Suppressor macrophage treated with lipopolysaccharide for 1 hour (primary cell): ENCODE results near the gene PYCR2.
"Not testable (repeated sequence)": the region's sequence is repeated elsewhere in the genome, so short reads cannot be mapped to it uniquely, and the experiment has no call there.

ENCODE experiments used
- DNase-seq, 3 donors: peaks; one replicate each; pipeline ENCODE4 v3.0.0-alpha.2; 2020 to 2022

Gene PYCR2

GRCh38 chr1:225923692-225924555, at the start of gene PYCR2:
TSS of gene PYCR2 (minus strand) at chr1:225924250. CDS start at chr1:225924110, 140 bp downstream.
- DNase-seq: peak; percentile 97 to 99 (median 99)

GRCh38 chr1:225973158-225973557, 49.1 kb upstream of the PYCR2 start:
- no peak for DNase-seq

GRCh38 chr1:225972344-225973152, 48.5 kb upstream of the PYCR2 start:
- DNase-seq: no peak

GRCh38 chr1:225970592-225971157, 46.6 kb upstream of the PYCR2 start:
- DNase-seq: not testable (repeated sequence)

- not testable (repeated sequence) for DNase-seq
Observed at GRCh38 chr1:225969751-225970150, 45.7 kb upstream of the PYCR2 start.

- DNase-seq: no peak
Observed at GRCh38 chr1:225965231-225965630, 41.2 kb upstream of the PYCR2 start.

GRCh38 chr1:225963735-225964530, 39.9 kb upstream of the PYCR2 start:
- DNase-seq: no peak

GRCh38 chr1:225962440-225962975, 38.5 kb upstream of the PYCR2 start:
- DNase-seq: peak; percentile 44 to 76 (median 52)

- DNase-seq: no peak
Observed at GRCh38 chr1:225961659-225962439, 37.8 kb upstream of the PYCR2 start.

- DNase-seq: no peak
Observed at GRCh38 chr1:225958041-225958440, 34.0 kb upstream of the PYCR2 start.

GRCh38 chr1:225954753-225955152, 30.7 kb upstream of the PYCR2 start:
- DNase-seq: no peak

- no peak for DNase-seq
Observed at GRCh38 chr1:225953315-225953714, 29.3 kb upstream of the PYCR2 start.

GRCh38 chr1:225950905-225951497, 27.0 kb upstream of the PYCR2 start:
- DNase-seq: peak; percentile 25 to 54 (median 32)

- DNase-seq: peak in 2 of 3 donors; percentile 3 to 17
Observed at GRCh38 chr1:225949041-225949440, 25.0 kb upstream of the PYCR2 start.

GRCh38 chr1:225946803-225947202, 22.8 kb upstream of the PYCR2 start:
- no peak for DNase-seq

GRCh38 chr1:225946082-225946620, 22.1 kb upstream of the PYCR2 start:
- DNase-seq: no peak

- DNase-seq: no peak
Observed at GRCh38 chr1:225945564-225945963, 21.5 kb upstream of the PYCR2 start.

- peak; percentile 59 to 73 (median 67) for DNase-seq
Observed at GRCh38 chr1:225944951-225945350, 20.9 kb upstream of the PYCR2 start.

GRCh38 chr1:225944387-225944786, 20.3 kb upstream of the PYCR2 start:
- DNase-seq: no peak

GRCh38 chr1:225943582-225943981, 19.5 kb upstream of the PYCR2 start:
- DNase-seq: no peak

- DNase-seq: no peak
Observed at GRCh38 chr1:225942574-225942973, 18.5 kb upstream of the PYCR2 start.
